Adrenal gland (tissue), 12 donors: ENCODE data around the gene MRPL24. TPM values are rescaled to one million over a fixed set of nuclear protein-coding genes. Genes with fewer than 3 reads are reported as not detected.

ENCODE experiments used
- DNase-seq, 7 donors: peaks; one replicate each; pipeline ENCODE4 v3.0.0-alpha.2; 2019 to 2020
- H3K27ac ChIP-seq, 5 donors: fragments of 200-600 bp; sonication (generic) in 4 of 5; 1 replicate in 3 of 5; 2 replicates in 2 of 5; pipeline versions ENCODE4 v1.5.1 to v1.8.0; 2016 to 2020; ENCODE audit warnings: mild to moderate bottlenecking in 1 of 5
- H3K27me3 ChIP-seq: fragments of 200-600 bp; 2 replicates; pipeline ENCODE4 v1.8.0; 2021
- H3K36me3 ChIP-seq, 2 donors: fragments of 200-600 bp; replicated peaks in 1 of 2; 1 replicate in 1 of 2; 2 replicates in 1 of 2; pipeline versions ENCODE4 v1.5.1 to v1.8.0; 2018 to 2022
- H3K4me1 ChIP-seq, 2 donors: fragments of 200-600 bp; replicated peaks in 1 of 2; 1 replicate in 1 of 2; 2 replicates in 1 of 2; pipeline versions ENCODE4 v1.5.1 to v1.8.0; 2018 to 2021
- H3K4me3 ChIP-seq, 4 donors: fragments of 200-600 bp; sonication (generic) in 3 of 4; one replicate each; pipeline ENCODE4 v1.5.1; 2016 to 2018
- H3K9me3 ChIP-seq, 3 donors: fragments of 200-600 bp; sonication (generic) in 1 of 3; replicated peaks in 1 of 3; 1 replicate in 2 of 3; 2 replicates in 1 of 3; pipeline versions ENCODE4 v1.5.1 to v1.8.0; 2016 to 2021
- POLR2A ChIP-seq, 2 donors: fragments of 450-650 bp; IDR thresholded peaks; one replicate each; pipeline ENCODE4 v1.6.1; 2017; ENCODE audit warnings: antibody characterized with exemption in 2 of 2, mild to moderate bottlenecking in 2 of 2, moderate library complexity in 1 of 2
- WGBS, 4 donors: extraction: QIAGEN DNeasy Blood & Tissue Kit in 2 of 4; methylation state at CpG; one replicate each; pipeline versions ENCODE4 v1.1.5 to v1.1.7; 2013 to 2017; 5-methylcytosine and 5-hydroxymethylcytosine counted together
- intact Hi-C, 2 donors: fragments of 100-400 bp; cut with DNase I; formaldehyde crosslinking; loops; one replicate each; pipeline versions ENCODE4 v1.14.1 to v1.15.0; 2022 to 2023
- polyA plus RNA-seq, 3 donors: library from polyadenylated mRNA; stranded (reverse); fragments of 200-250 nt in 2 of 3; fragments of 350-450 nt in 1 of 3; fragmentation: Illumina TruSeq in 1 of 3; extraction: RNeasy Lipid Tissue Mini Kit (QIAGEN cat#74804) in 1 of 3; gene quantifications; one replicate each; pipeline ENCODE4 v1.2.3, GENCODE V29; 2013 to 2014
- total RNA-seq, 9 donors: library from RNA; depleted of rRNA in 4 of 9; stranded (reverse); fragments of >200 nt in 4 of 9; fragments of 120-200 nt in 1 of 9; fragmentation: NEBNext Ultra II Directional in 1 of 9; extraction: Animal tissue kit (Norgen Biotek cat#: 25700) in 1 of 9; gene quantifications; one replicate each; pipeline versions ENCODE4 v1.1.0 to v1.2.4, GENCODE V29; 2013 to 2023
- TF ChIP-seq, protein P1 (sequence below), 6 experiments: fragments of 450-650 bp in 4 of 6; fragments of 200-600 bp in 2 of 6; sonication (generic) in 1 of 6; IDR thresholded peaks; 1 replicate in 5 of 6; 2 replicates in 1 of 6; pipeline versions ENCODE4 v1.5.1 to v1.8.0; 2016 to 2021; ENCODE audit warnings: antibody characterized with exemption in 6 of 6, mild to moderate bottlenecking in 2 of 6, moderate library complexity in 1 of 6
- donor health status: healthy with polysubstance abuse.
- donor health status: Bipolar disorder and iron deficiency.
- donor health status: DM: yes; HTN: yes; CAD: no.
- donor health status: DM: no; HTN: no; CAD: no.
- donor health status: DM: no; HTN: no; CAD: no.
- donor health status: DM: yes; HTN: yes; CAD: no.

The MRPL24 gene
- total and polyA plus RNA-seq, 12 donors, result 46.7 to 294 (median 113) TPM

DNA sequence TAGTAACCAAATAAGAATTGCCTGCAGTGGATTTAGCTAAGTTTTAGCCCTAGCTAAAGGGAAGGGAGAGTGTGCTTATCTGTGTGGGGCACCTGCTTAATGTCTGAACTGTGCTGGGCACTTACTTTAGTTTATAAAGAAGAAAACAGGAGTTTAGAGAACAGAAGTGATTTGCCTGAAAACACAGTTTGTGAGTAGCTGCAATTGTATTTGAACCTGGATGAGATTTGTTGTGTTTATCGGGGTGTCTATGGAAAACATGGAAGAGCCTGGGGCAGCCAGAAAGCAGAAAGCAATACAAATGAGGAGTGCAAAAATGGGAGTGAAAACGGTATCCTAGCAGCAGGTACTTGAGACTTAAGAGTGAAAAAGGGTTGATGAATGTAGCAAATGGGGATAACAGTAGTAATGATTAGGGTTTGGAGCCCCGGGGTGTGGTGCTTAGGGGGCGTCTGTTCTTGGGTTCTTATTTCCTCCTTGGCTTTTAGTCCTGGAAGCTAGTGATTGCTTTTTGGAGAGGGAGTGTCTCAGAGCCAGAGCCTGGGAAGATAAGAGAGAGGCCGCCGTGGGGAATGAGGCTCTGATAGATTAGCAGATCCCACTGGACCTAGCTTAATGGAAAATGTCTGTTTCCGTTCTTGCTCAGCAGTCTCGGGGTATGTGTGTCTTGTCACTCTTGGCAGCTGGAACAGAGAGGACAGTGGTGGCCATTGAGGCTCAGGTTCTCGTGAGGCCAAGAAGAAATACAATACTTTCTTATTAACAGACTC lies 32.0 kb upstream of the MRPL24 start:
- Histone ChIP-seq H3K4me1 (peaks cover 19 to 78% of the 10 kb centered on the region in 2 donors), H3K27me3 (no peaks in the 10 kb centered on the region), H3K27ac (peak overlapping the region in 3 of 5 donors; percentile 1 to 49 (median 46)), H3K36me3 (no peaks in the 10 kb centered on the region), H3K9me3 (no peaks in the 10 kb centered on the region), H3K4me3 (no peak overlapping the region)
- TF ChIP-seq POLR2A (IDR thresholded peaks at IDR 0.05), result no peak
- TF ChIP-seq, protein P1, sequence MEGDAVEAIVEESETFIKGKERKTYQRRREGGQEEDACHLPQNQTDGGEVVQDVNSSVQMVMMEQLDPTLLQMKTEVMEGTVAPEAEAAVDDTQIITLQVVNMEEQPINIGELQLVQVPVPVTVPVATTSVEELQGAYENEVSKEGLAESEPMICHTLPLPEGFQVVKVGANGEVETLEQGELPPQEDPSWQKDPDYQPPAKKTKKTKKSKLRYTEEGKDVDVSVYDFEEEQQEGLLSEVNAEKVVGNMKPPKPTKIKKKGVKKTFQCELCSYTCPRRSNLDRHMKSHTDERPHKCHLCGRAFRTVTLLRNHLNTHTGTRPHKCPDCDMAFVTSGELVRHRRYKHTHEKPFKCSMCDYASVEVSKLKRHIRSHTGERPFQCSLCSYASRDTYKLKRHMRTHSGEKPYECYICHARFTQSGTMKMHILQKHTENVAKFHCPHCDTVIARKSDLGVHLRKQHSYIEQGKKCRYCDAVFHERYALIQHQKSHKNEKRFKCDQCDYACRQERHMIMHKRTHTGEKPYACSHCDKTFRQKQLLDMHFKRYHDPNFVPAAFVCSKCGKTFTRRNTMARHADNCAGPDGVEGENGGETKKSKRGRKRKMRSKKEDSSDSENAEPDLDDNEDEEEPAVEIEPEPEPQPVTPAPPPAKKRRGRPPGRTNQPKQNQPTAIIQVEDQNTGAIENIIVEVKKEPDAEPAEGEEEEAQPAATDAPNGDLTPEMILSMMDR (IDR thresholded peaks at IDR 0.05), result no peak
- 43 to 52% (median 48%) methylated on average over 9 of the region's 9 CpGs for WGBS, 4 donors
- intact Hi-C loops, result no loop called here
- peak in 4 of 7 donors; percentile 37 to 73 (median 39) for DNase-seq

DNA sequence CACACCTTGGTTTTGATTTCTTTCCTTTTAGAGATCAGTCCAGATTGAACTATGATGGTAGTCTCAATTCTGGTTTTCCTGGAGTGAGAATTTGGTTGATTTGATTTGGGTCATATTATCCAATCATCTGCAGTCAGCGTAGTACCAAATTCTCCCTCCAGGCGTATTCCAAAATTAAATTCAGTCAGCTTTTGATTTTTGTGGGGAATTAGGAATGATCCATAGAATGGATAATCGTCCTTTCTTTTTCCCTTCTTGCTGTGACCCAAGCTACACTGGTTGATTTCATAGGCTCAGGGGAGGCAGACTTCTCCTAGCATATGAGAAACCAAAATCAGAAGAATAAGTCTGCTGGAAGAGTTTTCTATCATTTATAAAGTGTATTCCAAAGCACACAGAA lies 31.3 kb upstream of the MRPL24 start:
- Histone ChIP-seq H3K27ac (peak overlapping the region in 1 of 5 donors; percentile 46), H3K36me3 (no peaks in the 10 kb centered on the region), H3K9me3 (no peaks in the 10 kb centered on the region), H3K4me1 (peaks cover 19 to 71% of the 10 kb centered on the region in 2 donors), H3K27me3 (no peaks in the 10 kb centered on the region), H3K4me3 (no peak overlapping the region)
- intact Hi-C loops, result no loop called here
- DNase-seq, result no peak
- WGBS, 4 donors, result 71 to 83% (median 77%) methylated on average over 3 of the region's 3 CpGs
- TF ChIP-seq, protein P1 (IDR thresholded peaks at IDR 0.05), result peak in 1 of 6 experiments; percentile 14
- TF ChIP-seq POLR2A (IDR thresholded peaks at IDR 0.05), result no peak

DNA sequence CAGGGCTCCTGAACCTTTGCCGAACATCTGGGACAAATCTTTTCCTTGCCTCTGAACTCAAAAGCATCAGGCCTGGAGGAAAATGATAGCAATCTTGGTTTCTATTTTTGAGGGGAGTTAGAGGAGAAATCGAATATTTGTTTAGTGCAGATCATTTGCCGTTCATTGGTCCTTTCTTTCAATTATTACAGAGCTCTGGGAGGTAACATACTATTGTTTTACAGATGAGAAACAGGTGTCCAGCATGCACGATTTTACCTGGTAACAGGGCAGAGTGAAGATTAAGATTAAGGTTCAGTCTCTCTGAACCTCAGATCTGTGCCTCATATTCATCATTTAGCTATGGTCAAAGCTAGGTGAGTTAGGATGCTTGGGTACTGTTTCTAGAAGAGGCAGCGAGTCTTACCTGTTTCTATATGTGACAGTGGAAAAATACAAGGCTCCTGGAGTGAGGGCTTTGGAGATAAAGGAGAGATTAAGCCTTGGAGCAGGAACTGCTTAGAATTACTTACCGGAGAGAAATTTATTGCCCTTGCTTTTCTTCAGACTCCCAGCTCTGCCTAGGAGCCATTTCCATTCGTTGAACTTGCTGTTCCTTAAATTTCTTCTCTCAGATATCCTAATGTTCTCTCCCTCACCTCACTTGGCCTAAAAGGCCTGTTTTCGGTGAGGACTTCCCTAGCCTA lies 27.9 kb upstream of the MRPL24 start:
- Histone ChIP-seq H3K36me3 (no peaks in the 10 kb centered on the region), H3K9me3 (no peaks in the 10 kb centered on the region), H3K27ac (peak overlapping the region in 3 of 5 donors; percentile 90 to 93 (median 90)), H3K4me3 (peak overlapping the region in 3 of 4 donors; percentile 72 to 95 (median 79)), H3K4me1 (peaks cover 24 to 62% of the 10 kb centered on the region in 2 donors), H3K27me3 (no peaks in the 10 kb centered on the region)
- no peak for TF ChIP-seq POLR2A (IDR thresholded peaks at IDR 0.05)
- TF ChIP-seq, protein P1 (IDR thresholded peaks at IDR 0.05), result no peak
- intact Hi-C loops, result no loop called here
- 13 to 27% (median 17%) methylated on average over 8 of the region's 8 CpGs for WGBS, 4 donors
- peak in 1 of 7 donors; percentile 5 for DNase-seq

DNA sequence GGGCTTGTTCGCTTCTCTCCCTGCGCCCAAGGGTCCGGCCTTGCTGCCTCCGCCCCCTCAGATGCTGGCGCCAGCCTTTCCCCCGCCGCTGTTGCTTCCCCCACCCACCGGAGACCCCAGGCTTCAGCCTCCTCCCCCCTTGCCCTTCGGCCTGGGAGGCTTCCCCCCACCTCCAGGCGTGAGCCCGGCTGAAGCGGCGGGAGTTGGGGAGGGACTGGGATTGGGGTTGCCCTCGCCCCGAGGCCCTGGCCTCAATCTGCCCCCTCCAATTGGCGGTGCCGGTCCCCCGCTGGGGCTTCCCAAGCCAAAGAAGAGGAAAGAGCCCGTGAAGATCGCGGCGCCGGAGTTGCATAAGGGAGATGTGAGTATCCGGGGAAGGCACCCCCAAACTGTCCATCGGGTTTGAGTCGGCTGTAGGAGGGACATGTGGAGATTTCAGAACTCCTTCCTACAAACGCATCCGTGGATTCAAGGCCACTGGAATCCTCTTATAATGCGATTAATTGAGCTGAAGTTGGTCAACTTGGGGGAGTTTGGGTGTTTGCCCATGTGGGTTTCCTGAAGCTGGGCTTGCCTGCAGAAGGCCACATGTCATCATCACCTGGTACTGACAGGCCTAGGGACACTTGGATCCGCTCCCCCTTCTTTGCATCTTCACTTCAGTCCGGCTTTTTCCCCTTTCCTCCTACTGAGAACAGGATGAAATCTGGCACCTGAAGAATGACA lies 27.2 kb upstream of the MRPL24 start:
- Histone ChIP-seq H3K9me3 (no peaks in the 10 kb centered on the region), H3K27ac (peak overlapping the region; percentile 81 to 97 (median 90)), H3K4me3 (peak overlapping the region; percentile 52 to 95 (median 76)), H3K27me3 (no peaks in the 10 kb centered on the region), H3K4me1 (peaks cover 18 to 56% of the 10 kb centered on the region in 2 donors), H3K36me3 (no peaks in the 10 kb centered on the region)
- peak in 1 of 2 donors; percentile 9 for TF ChIP-seq POLR2A (IDR thresholded peaks at IDR 0.05)
- TF ChIP-seq, protein P1 (IDR thresholded peaks at IDR 0.05), result no peak
- peak; percentile 35 to 74 (median 49) for DNase-seq
- WGBS, 4 donors, result 0 to 1% (median 0%) methylated on average over 7 to 31 of the region's 31 CpGs
- intact Hi-C loops, result no loop called here
